Neutrophil (primary cell): ENCODE data around the gene COX14.

Source experiments
- H3K27ac ChIP-seq: fragments of 200-600 bp; sonication (generic); 2 replicates; pipeline ENCODE4 v1.5.1; 2016; ENCODE audit warnings: mild to moderate bottlenecking, moderate library complexity
- H3K27me3 ChIP-seq: fragments of 200-600 bp; sonication (generic); 2 replicates; pipeline ENCODE4 v1.6.0; 2016; ENCODE audit warnings: mild to moderate bottlenecking
- H3K36me3 ChIP-seq: fragments of 200-600 bp; sonication (generic); 2 replicates; pipeline ENCODE4 v1.5.1; 2017
- H3K4me1 ChIP-seq, 2 experiments: fragments of 200-600 bp in 1 of 2; sonication (generic) in 1 of 2; 1 replicate in 1 of 2; 2 replicates in 1 of 2; pipeline versions ENCODE4 v1.5.1 to v1.6.1; 2013 to 2016; ENCODE audit warnings: low read depth in 1 of 2, low read length in 1 of 2, mild to moderate bottlenecking in 1 of 2, moderate library complexity in 1 of 2; ENCODE audit not compliant: control insufficient read depth in 1 of 2, insufficient read depth in 1 of 2
- H3K4me3 ChIP-seq, 2 experiments: fragments of 200-600 bp in 1 of 2; sonication (generic) in 1 of 2; 1 replicate in 1 of 2; 2 replicates in 1 of 2; pipeline ENCODE4 v1.5.1; 2013 to 2016; ENCODE audit warnings: low read depth in 1 of 2, low read length in 1 of 2, mild to moderate bottlenecking in 1 of 2, moderate library complexity in 1 of 2
- H3K9me3 ChIP-seq: fragments of 200-600 bp; sonication (generic); 2 replicates; pipeline ENCODE4 v1.5.1; 2016
- TF ChIP-seq, protein P1 (sequence below): fragments of 200-600 bp; sonication (generic); IDR thresholded peaks from 2 replicates; pipeline ENCODE4 v1.5.1; 2016; ENCODE audit warnings: antibody characterized with exemption

COX14 gene

DNA sequence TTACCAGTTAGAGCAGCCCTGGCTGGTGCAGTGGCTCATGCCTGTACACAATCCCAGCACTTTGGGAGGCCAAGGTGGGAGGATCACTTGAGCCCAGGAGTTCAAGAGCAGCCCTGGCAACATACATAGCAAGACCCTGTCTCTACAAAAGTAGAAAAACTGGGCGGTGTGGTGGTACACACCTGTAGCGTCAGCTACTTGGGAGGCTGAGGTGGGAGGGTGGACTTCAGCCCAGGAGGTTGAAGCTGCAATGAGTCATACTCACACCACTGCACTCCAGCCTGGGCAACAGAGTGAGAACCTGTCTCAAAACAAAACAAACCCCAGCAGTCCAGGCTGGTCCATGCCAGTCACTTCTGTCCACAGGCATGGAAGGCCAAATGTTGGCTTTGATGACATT lies 7.4 kb downstream of the COX14 start:
- Histone ChIP-seq H3K4me3 (no peak overlapping the region), H3K9me3 (no peaks in the 10 kb centered on the region), H3K36me3 (peaks cover 54% of the 10 kb centered on the region), H3K27me3 (no peaks in the 10 kb centered on the region), H3K27ac (no peak overlapping the region), H3K4me1 (no peaks in the 10 kb centered on the region)
- TF ChIP-seq, protein P1, sequence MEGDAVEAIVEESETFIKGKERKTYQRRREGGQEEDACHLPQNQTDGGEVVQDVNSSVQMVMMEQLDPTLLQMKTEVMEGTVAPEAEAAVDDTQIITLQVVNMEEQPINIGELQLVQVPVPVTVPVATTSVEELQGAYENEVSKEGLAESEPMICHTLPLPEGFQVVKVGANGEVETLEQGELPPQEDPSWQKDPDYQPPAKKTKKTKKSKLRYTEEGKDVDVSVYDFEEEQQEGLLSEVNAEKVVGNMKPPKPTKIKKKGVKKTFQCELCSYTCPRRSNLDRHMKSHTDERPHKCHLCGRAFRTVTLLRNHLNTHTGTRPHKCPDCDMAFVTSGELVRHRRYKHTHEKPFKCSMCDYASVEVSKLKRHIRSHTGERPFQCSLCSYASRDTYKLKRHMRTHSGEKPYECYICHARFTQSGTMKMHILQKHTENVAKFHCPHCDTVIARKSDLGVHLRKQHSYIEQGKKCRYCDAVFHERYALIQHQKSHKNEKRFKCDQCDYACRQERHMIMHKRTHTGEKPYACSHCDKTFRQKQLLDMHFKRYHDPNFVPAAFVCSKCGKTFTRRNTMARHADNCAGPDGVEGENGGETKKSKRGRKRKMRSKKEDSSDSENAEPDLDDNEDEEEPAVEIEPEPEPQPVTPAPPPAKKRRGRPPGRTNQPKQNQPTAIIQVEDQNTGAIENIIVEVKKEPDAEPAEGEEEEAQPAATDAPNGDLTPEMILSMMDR, result no peak

DNA sequence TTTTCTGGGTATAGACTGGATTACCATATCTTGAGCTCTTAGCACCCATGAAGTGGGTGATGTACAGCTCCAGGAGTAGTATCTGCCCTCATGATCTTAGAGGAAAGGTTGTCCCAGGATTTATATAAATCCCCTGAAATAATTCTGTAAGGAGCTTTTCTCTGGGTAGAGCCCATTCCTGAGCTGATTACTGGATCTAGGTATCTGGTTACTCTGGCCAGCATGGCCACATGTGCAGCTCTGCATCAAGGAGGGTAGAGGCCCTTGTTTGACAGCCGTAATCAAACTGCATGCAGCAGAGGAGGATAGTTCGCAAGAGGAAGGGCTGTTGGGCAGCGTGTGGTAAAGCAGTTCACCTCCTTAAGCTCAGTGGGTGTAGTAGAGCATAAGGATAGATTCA lies 8.5 kb downstream of the COX14 start:
- Histone ChIP-seq H3K27me3 (no peaks in the 10 kb centered on the region), H3K4me1 (no peaks in the 10 kb centered on the region), H3K36me3 (peaks cover 54% of the 10 kb centered on the region)

DNA sequence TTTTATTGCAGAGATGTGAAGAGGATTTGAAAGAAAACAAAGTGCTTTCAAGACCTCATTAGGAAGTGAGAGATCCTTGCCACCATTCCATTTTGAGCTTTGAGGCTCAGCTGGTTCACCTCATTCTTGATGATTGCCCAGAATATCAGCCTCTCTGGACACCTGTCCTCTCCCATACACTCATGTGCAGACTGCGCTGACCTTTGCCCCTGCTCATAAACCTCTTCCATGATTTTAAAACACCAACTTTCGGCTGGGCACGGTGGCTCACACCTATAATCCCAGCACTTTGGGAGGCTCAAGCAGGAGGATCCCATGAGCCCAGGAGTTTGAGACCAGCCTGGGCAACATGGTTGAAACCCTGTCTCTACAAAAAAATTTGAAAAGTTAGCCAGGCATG lies 8.9 kb downstream of the COX14 start:
- H3K27ac ChIP-seq, result no peak overlapping the region
- H3K36me3 ChIP-seq, result peaks cover 54% of the 10 kb centered on the region
- H3K27me3 ChIP-seq, result no peaks in the 10 kb centered on the region
- H3K4me1 ChIP-seq, result no peaks in the 10 kb centered on the region
- H3K4me3 ChIP-seq, result no peak overlapping the region
- TF ChIP-seq, protein P1, result no peak
- H3K9me3 ChIP-seq, result no peaks in the 10 kb centered on the region

More for the DNA sequence above, 8.5 kb downstream of the COX14 start:
- no peak overlapping the region for H3K27ac ChIP-seq
- no peaks in the 10 kb centered on the region for H3K9me3 ChIP-seq
- no peak overlapping the region for H3K4me3 ChIP-seq
- TF ChIP-seq, protein P1, result no peak

DNA sequence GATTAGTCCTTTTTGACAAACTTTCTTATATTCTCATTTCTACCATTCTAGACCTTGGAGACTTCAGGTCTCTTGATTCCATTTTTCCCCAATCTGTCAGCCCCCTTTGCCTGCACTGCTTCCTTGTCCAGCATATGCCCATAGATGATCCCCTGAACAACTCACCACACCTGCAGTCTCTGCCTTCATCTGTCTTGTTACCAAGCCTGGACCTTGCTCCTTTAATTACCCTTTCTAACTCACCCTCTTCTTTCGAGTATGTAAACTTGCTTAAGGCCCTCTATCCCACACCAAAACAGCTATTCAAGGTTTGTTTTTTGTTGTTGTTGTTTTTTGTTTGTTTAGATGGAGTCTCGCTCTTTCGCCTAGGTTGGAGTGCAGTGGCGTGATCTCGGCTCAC lies 9.6 kb downstream of the COX14 start:
- H3K4me3 ChIP-seq, result no peak overlapping the region
- peaks cover 50% of the 10 kb centered on the region for H3K36me3 ChIP-seq
- TF ChIP-seq, protein P1, result no peak
- H3K4me1 ChIP-seq, result no peaks in the 10 kb centered on the region
- no peak overlapping the region for H3K27ac ChIP-seq
- no peaks in the 10 kb centered on the region for H3K27me3 ChIP-seq
- no peaks in the 10 kb centered on the region for H3K9me3 ChIP-seq

DNA sequence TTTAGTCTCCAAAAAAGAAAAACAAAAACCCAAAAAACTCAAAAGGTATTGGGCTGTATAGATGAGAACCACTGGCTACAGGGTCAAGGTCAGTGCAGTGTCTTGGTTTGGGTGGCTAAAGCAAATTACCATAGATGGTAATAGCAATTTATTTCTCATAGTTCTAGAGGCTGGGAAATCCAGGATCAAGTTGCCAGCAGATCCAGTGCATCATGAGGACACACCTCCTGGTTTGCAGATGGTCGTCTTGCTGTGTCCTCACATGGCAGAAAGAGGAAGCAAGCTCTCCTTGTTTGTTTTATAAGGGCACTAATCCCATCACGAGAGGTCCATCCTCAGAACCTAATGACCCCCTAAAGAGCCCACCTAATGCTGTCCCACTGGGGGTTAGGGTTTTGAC lies 11.2 kb downstream of the COX14 start:
- H3K36me3 ChIP-seq, result peaks cover 61% of the 10 kb centered on the region

More for the DNA sequence above, 11.2 kb downstream of the COX14 start:
- Histone ChIP-seq H3K4me1 (no peaks in the 10 kb centered on the region), H3K4me3 (no peak overlapping the region), H3K27ac (no peak overlapping the region), H3K27me3 (no peaks in the 10 kb centered on the region), H3K9me3 (no peaks in the 10 kb centered on the region)
- TF ChIP-seq, protein P1, result no peak
